Activated effector memory CD4-positive, alpha-beta T cell treated with anti-CD3 and anti-CD28 coated beads, Interleukin-2, amount 50 U/mL, for 16 hours (primary cell): ENCODE data around the gene NPTXR.
"Not testable (repeated sequence)": the region's sequence is repeated elsewhere in the genome, so short reads cannot be mapped to it uniquely, and the experiment has no call there.

Experiments used
- DNase-seq: peaks from one replicate; pipeline ENCODE4 v3.0.0-alpha.2; 2020

Gene NPTXR

DNA sequence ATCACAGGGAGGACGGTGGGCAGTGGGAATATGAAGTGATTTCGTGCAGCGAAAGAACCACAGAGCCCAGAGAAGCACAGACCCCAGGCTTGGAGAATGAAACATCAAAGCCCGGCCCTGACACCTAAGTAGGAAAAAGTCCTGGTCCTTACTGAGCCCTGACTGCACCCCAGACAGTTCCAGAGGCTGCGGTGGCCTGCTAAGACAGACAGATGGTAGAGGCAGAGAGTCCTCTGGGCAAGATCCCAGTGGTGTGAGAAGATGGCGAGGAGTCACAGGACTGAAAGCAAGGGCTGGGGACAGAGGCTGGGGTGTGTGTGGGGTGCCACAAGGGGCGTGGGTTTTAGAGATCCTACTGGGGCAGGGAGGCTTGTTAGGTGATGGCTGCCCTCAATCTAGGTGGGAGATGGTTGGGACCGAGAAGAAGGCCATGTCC is 24.5 kb upstream of the NPTXR start:
- DNase-seq: peak; percentile 61

DNA sequence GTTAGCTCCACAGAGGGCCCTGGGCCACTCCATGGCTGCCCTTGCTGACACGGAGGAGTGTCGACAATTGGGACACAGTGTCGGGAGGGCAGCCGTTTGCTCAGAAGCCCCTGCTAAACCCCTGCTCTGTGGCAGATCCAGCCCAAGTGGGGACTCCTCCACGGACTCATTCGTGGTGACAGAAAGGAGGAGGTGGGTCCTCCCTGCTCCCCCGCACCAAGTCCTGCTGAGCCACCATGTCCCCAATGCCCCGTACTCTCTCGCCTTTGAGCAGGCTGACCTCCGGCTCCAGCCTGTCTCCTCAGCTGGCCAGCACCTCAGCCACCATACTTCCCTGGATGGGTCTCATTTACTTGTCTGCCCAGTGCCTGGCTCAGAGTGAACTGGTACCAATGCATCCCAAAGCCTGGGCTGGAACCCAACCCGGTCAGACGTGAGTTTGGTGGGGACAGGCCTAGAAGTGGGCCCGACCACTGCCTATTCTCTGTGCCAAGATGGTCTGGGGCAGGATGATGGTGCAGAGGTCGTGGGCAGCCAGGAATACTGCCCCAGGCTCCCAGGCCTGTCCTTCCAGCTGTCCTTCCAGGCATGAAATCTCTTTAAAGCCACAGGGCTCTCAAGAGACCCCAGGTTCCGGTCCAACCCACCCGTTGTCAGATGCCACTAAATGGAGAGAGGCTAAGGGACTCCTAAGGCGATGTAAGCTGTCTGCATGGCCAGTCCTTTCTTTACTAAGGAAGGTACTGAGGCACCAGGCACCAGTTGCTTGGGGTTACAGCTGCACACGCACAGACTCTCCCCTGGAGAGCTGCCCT is 23.9 kb upstream of the NPTXR start:
- peak; percentile 61 for DNase-seq

DNA sequence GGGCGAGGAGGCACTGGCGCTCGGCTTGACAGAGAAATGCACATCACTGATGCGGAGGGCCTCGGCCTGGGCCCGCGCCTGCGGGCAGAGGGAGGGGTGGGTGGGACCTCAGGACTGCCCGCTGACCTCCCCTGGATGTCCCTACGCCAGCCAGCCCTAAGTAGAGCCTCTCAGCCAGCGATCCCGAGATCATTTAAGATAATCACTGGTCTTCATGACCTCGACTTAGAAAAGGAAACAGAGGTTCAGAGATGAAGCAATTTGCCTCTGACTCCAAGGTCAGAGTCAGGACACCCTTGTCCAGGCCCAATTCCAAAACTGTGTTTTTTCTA is 23.3 kb upstream of the NPTXR start:
- DNase-seq: peak; percentile 63

DNA sequence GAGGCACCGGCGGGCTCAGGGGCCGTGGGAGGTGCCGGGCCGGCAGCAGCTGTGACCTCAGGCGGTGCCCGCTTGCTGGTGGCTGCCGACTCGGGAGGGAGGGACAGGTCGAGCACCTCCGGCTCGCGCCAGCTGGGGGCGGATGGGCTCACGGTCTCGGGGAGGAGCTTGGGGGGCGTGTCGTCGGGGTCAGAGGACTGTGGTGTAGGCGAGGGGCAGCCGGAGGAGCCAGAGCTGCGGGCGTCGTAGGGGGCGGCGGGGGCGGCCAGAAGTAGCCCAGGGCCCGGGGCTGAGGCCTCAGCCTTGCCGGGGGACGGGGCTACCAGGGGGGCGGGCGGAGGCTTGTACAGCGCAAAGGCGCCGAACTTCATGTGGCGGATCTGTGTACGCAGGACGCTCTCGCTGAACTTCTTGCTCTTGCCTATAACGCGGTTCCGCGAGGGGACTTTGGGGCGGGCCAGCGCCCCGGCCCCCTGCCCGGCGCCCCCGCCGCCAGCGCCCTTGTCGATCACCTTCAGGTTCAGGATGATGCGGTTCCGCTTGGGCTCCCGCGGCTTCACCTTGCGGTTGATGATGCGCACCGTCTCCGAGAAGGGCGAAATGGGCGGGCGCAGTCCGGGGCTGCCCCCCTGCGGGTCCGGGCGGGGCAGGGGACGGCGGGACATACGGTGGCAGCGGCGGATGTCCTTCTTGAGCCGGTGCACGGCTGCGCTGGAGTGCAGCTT is 22.7 kb upstream of the NPTXR start:
- DNase-seq: peak; percentile 60

DNA sequence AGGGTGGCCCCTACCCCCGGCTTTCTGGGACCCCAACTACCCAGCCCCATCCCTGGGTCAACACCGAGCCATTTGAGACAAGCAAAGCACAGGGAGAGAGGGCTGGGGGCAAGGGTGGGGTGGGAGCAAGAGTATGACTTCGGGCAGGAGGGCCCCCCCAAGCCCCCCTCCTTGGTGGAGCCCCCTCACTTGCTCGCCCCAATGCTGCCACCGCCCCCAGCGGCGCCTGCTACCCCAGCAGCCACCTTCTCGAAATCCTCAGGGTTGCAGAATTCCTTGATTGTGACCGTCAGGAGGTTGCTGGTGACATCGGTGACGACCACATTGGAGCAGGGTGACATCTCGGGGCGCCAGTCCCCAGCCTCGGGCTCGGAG is 22.2 kb upstream of the NPTXR start:
- DNase-seq: no peak

DNA sequence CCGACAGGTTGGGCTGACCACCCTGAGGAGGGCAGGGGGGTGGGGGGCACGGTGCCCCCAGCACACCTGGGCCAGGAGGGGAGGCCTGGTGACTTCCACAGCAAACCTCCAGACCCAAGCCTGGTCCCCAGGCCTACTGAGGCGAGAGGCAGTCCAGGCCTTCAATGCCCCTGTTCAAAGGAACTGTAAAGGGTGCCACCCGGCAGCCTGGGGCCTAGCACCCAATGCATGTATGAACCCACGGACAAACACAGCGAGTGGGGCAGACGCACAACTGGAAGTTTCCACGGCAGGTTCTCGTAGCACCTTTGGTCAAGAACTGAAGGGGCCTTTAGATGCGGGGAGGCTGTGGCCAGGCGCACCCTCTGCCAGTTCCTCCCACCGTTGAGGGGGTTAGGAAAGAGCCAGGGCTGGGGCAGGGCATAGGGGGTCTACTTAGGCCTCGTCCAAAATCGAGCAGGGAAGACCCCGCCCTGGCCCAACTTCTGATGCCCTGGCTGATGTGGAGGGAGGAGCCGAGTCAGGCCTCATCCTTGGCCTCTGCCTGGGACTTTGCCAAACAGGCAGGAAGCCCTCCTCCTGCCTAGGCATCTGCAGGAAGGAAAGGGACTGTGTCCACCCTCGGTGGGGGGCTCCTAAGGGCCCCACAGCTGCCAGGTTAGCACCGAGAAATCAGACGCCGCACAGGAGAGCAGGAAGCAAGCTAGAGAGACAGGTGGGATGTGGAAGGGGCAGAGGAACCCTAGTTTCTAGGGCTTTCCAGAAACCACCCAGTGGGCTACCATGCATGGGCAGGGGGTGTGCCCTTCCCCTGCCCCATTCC is 21.6 kb upstream of the NPTXR start:
- peak; percentile 62 for DNase-seq

DNA sequence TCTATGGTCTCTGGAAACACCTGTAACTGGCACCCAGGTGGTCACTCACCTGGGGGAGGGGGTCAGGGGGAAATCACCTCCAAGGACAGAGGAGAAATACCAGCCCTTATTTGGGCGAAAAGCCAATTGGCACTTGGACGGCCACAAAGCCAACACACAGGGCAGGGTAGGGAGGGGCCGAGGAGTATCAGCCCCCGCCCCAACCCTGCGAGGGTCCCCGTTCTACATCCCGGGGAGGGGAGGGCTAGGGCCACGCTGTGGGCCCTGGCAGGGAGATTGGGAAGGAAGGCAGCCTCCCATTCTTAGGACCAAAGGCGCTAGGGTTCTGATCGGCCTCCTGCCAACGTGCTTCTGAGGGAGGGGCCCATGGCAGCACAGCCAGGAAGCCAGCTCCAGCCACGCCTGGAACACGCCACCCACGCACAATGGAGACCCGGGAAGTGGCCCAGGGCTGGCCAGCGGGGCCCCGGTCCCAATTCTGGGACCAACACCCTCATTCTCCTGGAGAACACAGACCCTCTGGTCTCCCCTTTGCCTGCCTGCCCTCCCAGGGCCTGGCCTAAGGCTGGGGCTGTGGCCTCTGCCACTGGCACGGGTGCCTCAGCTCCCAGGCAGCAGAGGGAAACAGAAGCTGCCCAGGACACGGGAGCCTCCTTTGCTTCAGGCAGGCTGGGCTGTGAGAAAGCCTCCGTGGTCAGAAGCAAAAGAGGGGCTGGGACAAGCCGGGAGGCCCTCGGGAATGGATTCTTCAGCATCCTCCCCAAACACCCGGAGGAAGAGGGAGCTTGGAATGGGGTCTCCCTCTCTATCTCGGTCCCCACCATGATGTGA is 20.7 kb upstream of the NPTXR start:
- DNase-seq: peak; percentile 62

DNA sequence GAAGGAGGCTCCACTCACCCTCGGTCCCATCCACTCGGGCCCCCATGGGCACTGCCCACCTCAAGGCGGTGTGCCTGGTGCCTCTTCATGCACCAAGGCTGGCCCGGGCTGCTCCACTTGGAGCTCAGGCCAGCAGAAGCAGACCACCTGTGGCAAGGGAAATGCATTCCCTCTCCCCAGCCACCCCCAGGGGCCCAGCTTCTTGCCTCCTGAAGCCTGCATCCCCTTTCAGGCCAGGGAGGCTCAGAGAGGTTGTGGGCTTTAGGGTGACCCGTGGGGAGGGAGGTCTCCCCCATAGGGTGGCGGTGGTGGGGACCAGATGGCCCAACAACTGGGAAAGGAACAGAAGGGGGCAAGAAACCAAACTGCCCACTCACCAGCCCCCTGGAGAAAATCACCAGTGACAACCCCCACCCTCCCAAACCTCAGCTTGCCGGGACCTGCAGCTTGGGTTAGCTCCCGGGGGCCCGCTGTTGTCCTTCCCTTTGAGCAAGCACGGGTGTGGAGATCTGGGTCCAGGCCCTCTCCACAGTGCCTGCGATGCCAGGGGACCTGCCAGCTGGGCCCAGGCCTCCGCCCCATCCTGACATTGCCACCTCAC is 19.8 kb upstream of the NPTXR start:
- peak; percentile 61 for DNase-seq

DNA sequence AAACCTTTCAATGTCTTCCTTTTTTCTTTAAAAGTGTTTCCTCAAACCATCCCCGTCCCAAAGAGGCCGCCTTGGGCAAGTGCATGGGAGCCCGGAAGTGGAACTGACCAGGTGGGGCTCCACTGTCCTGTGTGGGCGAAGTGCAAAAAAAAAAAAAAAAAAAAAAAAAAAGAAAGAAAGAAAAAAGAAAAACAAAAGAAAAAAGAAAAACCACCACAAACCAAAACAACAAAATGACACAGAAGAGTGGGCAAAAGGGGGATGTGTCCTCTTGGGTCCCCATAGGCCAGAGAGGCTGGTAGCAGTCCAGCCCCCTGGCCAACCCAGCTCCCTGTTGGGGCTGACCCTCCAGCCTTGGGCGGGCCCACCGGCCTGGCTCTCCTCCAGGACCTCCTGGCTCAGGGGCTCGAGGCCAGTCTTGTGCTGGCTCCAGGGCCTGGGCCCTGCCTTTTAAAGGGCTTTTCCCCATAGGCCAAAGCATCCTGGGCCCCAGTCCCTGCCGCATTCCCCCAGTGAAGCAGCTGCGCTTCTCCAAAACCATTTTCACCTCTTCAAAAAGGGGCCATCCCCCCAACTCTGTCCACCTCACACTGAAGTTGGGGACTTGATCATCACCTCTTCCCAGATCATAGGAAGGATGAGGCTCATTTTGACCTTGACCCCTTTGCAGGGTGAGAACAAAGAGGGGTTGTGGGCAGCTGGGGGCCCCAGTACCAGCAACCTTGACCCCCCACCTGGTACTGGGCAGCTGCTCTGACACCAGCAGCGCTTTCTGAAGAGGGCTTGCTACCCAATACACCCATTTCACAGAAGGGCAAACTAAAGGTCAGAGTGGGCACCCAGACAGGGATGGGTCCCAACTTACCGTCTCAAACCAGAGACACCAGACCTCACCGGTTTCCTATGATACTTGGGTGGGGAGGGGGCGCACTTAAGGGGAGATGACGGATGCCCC is 18.8 kb upstream of the NPTXR start:
- peak; percentile 63 for DNase-seq

DNA sequence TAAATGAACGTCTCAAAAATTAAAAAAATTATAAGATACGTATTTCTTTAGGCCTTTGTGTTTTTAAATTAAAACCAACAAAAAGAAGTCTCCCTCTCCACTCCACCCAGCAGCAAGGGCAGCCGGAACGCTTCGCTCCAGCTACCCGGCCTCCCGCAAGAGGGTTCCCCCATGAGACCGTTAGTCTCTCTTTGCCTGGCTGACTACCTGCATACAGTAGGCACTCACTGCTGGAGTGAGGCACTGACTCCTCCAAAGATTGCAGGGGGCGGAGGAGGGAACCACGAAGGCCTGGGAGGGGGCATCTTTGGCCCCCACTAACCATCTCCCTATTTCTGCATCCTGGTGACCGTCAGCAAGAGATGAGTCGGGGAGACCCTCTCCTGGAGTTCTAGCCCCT is 18.1 kb upstream of the NPTXR start:
- DNase-seq: no peak

DNA sequence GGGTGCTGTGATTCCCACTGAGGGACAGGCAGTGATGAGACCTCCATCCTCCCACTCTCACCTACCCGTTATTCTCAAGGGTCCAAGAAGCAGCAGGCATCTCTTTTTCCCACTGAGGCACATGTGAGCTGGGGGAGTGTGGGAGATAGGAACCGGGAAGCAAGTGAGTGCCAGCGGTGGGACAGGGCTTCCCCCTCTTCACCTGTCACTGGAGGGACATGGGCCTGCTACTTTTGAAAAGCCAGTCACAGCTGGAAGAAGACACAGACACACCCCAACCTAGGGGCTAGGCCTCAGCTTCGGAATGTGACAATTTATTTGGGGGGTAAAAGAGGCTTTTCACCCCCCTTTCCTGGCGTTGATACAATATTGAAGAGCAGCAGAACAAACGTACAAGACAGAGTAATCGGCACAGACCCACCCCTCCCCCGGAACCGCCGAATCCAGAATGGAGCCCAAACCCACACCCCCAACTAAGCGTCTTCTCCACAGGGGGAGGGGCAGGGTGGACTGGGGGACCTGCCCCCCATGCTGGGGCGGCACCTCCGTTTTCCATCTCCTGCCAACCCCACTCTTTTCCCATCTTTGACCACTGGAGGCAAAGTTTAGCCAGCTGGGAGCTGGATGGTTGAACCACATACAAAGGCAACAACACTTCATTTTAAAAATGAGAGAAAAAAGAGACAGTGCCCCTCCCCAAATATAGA is 17.5 kb upstream of the NPTXR start:
- DNase-seq: no peak

DNA sequence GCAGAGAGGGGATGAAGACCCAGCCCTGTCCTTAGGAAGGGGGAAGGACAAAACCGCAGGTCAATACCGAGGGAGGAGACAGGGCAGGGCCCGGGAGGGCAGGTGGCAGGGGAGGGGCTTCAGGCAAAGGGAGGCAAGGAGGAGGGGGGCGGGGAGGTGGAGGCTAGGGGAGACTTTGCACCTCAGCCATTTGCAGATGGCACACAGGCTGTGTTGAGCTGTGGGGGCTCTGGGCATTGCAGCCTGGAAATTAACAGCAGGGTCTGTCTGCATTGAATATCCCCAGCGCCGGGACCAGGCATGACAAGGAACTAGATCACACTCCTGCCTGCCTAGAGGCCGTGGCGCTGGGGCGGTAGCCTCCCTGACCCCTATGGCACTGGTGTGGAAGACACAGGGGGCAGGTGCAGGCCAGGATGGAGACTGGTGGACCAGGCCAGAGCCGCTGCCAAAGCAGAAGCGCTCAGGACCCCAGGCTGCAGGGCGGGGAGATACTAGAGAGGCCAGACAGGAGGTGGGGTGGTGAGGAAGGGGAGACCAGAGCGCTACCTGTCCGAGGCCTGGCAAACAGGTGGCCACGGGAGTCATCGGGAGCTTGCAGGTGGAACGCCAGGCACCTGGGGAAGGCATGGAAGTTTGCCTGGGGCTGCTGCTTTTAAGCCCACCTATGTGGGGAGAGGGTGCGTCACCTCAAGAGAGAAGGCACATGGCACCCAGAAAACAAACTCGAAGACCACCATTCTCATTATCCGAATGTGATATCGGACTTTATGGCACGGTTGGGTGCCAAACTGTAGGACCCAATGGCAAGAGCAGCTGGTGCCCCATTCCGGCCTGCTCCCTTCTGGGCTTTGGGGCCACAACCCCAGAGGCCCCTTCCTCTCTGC is 16.7 kb upstream of the NPTXR start:
- no peak for DNase-seq

DNA sequence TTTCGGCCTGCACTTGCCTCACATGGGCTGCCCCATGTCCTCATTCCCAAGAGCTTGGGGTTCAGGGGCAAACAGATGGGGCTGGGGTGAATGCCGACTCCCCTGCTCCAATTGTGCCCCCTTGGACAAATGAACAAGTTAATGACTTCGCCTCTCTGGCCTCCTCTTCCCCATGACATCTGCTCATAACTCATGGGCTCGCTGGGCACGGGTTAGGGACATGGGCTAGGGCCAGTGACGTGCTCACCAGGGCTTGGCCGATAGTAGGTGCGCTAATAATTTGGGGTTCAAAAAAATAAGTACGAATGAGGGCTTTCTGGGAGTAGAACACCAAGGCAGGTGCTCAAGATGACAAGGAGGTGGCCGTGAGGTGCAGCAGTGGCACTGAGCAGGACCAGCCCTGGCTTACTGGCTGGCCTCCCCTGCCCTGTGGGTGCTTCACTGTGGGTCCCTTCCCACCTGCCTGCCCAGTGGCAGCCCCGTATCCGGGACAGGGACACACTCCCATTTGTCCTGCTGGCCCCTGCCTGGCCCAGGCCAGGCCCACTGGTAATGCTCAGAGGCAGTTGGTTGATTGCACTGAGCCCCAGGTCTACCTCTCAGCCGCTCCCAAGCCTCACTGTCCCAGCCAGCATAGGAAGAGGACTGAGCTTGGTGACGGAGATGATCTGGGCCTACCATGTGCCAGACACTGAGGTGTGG is 15.9 kb upstream of the NPTXR start:
- no peak for DNase-seq

DNA sequence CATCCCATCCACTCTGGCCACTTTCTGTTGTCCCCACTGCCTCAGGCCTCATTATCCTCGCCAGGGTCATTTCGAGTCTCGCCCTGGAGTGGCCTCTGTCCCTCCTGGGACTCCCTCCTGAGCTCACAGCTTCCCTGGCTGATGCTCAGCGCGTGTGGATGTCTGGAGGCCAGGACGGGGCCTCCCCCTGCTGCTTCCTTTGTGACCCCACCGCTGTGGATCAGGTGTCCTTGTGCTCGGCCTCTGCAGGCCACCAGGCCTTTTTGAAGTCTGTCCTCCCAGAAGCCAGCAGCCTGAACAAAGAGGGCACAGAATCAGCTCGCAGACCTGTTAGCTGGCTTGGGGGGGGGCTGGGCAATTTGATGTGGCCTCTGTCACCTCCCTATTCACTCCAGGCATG is 14.7 kb upstream of the NPTXR start:
- no peak for DNase-seq

DNA sequence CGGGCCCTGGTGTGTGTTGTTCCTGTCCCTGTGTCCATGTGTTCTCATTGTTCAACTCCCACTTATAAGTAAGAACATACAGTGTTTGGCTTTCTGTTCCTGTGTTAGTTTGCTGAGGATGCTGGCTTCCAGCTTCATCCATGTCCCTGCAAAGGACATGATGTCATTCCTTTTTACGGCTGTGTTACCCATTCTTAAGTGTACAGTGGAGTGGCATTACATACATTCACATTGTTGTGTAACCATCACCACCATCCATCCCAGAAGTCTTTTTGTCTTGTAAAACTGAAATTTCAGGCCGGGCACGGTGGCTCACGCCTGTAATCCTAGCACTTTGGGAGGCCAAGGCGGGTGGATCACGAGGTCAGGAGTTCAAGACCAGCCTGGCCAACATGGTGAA is 10.6 kb upstream of the NPTXR start:
- not testable (repeated sequence) for DNase-seq

DNA sequence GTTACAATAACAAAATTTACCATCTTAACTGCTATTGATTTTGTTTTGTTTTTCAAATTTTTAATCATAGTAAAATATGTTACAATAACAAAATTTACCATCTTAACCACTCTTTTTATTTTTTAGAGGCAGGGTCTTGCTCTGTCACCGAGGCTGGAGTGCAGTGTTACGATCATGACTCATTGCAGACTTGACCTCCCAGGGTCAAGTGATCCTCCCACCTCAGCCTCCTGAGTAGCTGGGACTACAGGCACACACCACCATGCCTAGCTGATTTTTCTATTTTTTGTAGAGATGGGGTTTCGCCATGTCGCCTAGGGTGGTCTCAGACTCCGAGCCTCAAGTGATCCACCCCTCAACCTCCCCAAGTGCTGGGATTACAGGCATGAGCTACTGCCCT is 10.1 kb upstream of the NPTXR start:
- DNase-seq: not testable (repeated sequence)

DNA sequence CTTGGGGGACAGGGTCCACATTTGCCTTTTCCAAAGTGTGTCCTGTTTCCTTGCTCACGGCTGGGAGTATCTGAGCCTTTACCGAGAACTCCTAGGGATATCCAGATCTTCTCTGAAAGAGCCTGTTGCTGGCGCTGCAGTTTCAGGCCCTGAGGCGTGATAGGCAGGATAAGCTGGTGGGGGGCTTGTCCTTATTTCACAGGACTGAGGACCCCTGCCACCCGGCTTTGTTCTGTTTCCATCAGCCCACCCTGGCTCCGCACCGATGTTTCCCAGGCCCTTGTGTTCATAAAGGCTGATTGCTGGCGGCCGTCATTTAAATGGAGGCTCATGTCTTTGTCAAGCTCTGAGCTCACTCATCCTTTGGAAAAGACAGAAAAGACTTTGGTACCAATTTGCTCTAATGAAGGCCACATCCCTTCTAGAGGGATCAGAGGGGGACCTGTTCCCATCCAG is 9.4 kb upstream of the NPTXR start:
- DNase-seq: no peak

DNA sequence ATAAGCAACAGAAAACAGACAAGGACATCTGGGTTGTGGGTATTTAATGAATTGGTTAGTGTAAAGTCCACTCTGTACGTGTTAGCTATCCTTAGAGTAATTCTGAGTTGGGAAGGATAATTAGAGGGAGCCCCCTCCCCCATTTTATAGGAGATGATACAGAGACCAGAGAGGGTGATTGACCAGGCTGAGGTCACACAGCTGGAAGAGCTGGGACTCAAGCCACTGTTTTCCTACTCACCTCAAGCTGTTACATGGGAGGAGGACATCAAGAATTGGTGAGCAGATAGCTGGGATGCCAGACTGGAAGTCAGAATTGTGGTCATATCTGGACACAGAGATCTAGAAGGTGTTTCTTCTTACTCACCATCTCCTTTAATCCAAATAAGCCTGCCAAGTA is 8.7 kb upstream of the NPTXR start:
- no peak for DNase-seq
